SK-N-SH treated with all-trans-retinoic acid at 6 μM for 48 hours (cell line): ENCODE data around the gene CNTNAP2.

Experiments used
- ZFP30 ChIP-seq: fragments of 450-650 bp; formaldehyde crosslinking; IDR thresholded peaks from 2 replicates; pipeline ENCODE4 v1.5.0; 2022; ENCODE audit warnings: mild to moderate bottlenecking, moderate library complexity
- TF ChIP-seq, protein P1 (sequence below): fragments of 250-450 bp; sonication (Bioruptor Pico); IDR thresholded peaks from 2 replicates; pipeline ENCODE4 v1.5.0; 2020; ENCODE audit warnings: mild to moderate bottlenecking, moderate library complexity

GRCh38 chr7:147231275-147231674 lies 1114.7 kb downstream of the CNTNAP2 start:
- TF ChIP-seq, protein P1, sequence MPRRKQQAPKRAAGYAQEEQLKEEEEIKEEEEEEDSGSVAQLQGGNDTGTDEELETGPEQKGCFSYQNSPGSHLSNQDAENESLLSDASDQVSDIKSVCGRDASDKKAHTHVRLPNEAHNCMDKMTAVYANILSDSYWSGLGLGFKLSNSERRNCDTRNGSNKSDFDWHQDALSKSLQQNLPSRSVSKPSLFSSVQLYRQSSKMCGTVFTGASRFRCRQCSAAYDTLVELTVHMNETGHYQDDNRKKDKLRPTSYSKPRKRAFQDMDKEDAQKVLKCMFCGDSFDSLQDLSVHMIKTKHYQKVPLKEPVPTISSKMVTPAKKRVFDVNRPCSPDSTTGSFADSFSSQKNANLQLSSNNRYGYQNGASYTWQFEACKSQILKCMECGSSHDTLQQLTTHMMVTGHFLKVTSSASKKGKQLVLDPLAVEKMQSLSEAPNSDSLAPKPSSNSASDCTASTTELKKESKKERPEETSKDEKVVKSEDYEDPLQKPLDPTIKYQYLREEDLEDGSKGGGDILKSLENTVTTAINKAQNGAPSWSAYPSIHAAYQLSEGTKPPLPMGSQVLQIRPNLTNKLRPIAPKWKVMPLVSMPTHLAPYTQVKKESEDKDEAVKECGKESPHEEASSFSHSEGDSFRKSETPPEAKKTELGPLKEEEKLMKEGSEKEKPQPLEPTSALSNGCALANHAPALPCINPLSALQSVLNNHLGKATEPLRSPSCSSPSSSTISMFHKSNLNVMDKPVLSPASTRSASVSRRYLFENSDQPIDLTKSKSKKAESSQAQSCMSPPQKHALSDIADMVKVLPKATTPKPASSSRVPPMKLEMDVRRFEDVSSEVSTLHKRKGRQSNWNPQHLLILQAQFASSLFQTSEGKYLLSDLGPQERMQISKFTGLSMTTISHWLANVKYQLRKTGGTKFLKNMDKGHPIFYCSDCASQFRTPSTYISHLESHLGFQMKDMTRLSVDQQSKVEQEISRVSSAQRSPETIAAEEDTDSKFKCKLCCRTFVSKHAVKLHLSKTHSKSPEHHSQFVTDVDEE (CRISPR knock-in tag): no peak
- no peak for TF ChIP-seq ZFP30
